ENCODE data around the gene NUP62. TPM values are rescaled to one million over a fixed set of nuclear protein-coding genes. Genes with fewer than 3 reads are reported as not detected.

The NUP62 gene
- total and polyA plus RNA-seq, 2 of the 4 experiments (the other 2 are of a cell fraction): 21.3 to 29.7 TPM

DNA sequence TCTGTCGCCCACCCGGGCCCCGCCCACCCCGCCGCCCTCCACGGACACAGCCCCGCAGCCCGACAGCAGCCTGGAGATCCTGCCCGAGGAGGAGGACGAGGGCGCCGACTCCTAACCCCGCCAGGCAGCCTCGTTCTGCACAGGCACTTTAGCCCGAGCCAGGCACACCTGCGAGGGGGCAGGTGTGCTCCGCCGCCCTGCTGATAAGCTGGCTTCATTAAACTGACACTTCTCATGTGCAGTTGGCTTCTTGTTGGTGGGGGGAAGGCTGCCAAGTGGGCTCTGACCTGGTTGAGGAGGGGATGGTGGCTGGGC is 40.8 kb downstream of the NUP62 start:
- ATAC-seq (ENCODE audit: low read depth) (no peak), DNase-seq (no peak)
- no peak overlapping the region for H3K14ac ChIP-seq (replicated peaks; ENCODE audit: low read depth, low read length)
- H4K91ac ChIP-seq (ENCODE audit: insufficient read depth, low read depth, low read length): no peak overlapping the region
- peaks cover 2% of the 10 kb centered on the region; the same call in 1 of the 2 replicates for H3K4me1 ChIP-seq (ENCODE audit: control insufficient read depth, insufficient read depth, low read length)
- no TSS peak for BruUV-seq (replicated peaks)
- H3K27me3 ChIP-seq (ENCODE audit: control insufficient read depth, insufficient read depth, low read length): peaks cover 8% of the 10 kb centered on the region; the same call in 1 of the 2 replicates
- no peaks in the 10 kb centered on the region for H4K20me1 ChIP-seq (ENCODE audit: insufficient read depth, low read length)
- H3K4me2 ChIP-seq (ENCODE audit: low read depth, low read length): no peak overlapping the region
- no peak overlapping the region for H3K9ac ChIP-seq (ENCODE audit: low read depth, low read length)
- no peaks in the 10 kb centered on the region for H3K9me1 ChIP-seq (ENCODE audit: insufficient read depth, low read length)
- no peak overlapping the region for H3K18ac ChIP-seq (ENCODE audit: low read depth, low read length)
- intact Hi-C loops (cut with micrococcal nuclease) (no loop called here), in situ Hi-C loops (cut with MboI; ENCODE audit: low sequenced_read_pairs) (no loop called here), dilution Hi-C loops (cut with HindIII; ENCODE audit: low sequenced_read_pairs, unreplicated experiment) (no loop called here)
- no peak overlapping the region for H3K27ac ChIP-seq (ENCODE audit: insufficient read depth, low read length)
- no peak overlapping the region for H2AK5ac ChIP-seq (ENCODE audit: low read depth, low read length)
- peaks cover 25% of the 10 kb centered on the region for H3K36me3 ChIP-seq (ENCODE audit: control insufficient read depth, insufficient read depth, low read length)
- TF ChIP-seq RAD21 (IDR thresholded peaks at IDR 0.05; ENCODE audit: low read length) (no peak), MXI1 (IDR thresholded peaks at IDR 0.05; ENCODE audit: borderline replicate concordance, low read depth, low read length) (no peak), CEBPB (IDR thresholded peaks at IDR 0.05; ENCODE audit: low read depth, low read length) (no peak), RCOR1 (IDR thresholded peaks at IDR 0.05; ENCODE audit: insufficient replicate concordance, low read length) (no peak), NFE2L2 (IDR thresholded peaks at IDR 0.05; ENCODE audit: low read depth, low read length) (no peak)
- ChIA-PET CTCF (no interaction called here), POLR2A (ENCODE audit: unreplicated experiment) (interaction anchor here (0.6 kb wide), 1 partner anchor 11 kb away, joined by 9 read pairs; the partner anchor contains the start of gene AKT1S1)
- peak overlapping the region; percentile 50 for H2AK9ac ChIP-seq (replicated peaks; ENCODE audit: low read depth, low read length, poor library complexity)
- H3K9me3 ChIP-seq (ENCODE audit: control insufficient read depth, insufficient read depth, low read length): no peaks in the 10 kb centered on the region
- H3K56ac ChIP-seq (ENCODE audit: extremely low read depth, insufficient read depth, low read length): no peak overlapping the region
- H2BK120ac ChIP-seq (ENCODE audit: low read depth, low read length): no peak overlapping the region
- no peak overlapping the region for H2BK5ac ChIP-seq (ENCODE audit: low read depth, low read length, poor library complexity, severe bottlenecking)
- no peak overlapping the region for H4K5ac ChIP-seq (ENCODE audit: low read depth, low read length)
- no peak overlapping the region for H3K4ac ChIP-seq (ENCODE audit: low read depth, low read length)
- no peak overlapping the region for H2BK20ac ChIP-seq (ENCODE audit: low read depth, low read length)
- H2AFZ ChIP-seq (replicated peaks; ENCODE audit: low read length, poor library complexity): no peak overlapping the region
- H3K4me3 ChIP-seq (ENCODE audit: insufficient read depth, low read depth, low read length): no peak overlapping the region
- H3K23ac ChIP-seq (ENCODE audit: low read depth, low read length): no peak overlapping the region
- 73% methylated on average over 2 of the region's 18 CpGs; no CpG with 5 or more reads in 1 of the 2 experiments for WGBS, 2 experiments (ENCODE audit: extremely low coverage in 2 of 2, insufficient read length in 1 of 2)
- no peak overlapping the region for H4K8ac ChIP-seq (ENCODE audit: low read depth in 2 of 2, low read length in 2 of 2)
- H2BK15ac ChIP-seq (ENCODE audit: low read depth, low read length): no peak overlapping the region
- H3K79me1 ChIP-seq (ENCODE audit: low read depth in 1 of 2, low read length in 2 of 2): peaks cover 0 to 2% of the 10 kb centered on the region in 2 experiments; a peak in 1 of 4 replicates
